ENCODE results near the gene GPR27. TPM values are rescaled to one million over a fixed set of nuclear protein-coding genes. Genes with fewer than 3 reads are reported as not detected.

Gene GPR27
- total RNA-seq, 4 donors from 2014 or later = not detected

- TF ChIP-seq, protein P1, sequence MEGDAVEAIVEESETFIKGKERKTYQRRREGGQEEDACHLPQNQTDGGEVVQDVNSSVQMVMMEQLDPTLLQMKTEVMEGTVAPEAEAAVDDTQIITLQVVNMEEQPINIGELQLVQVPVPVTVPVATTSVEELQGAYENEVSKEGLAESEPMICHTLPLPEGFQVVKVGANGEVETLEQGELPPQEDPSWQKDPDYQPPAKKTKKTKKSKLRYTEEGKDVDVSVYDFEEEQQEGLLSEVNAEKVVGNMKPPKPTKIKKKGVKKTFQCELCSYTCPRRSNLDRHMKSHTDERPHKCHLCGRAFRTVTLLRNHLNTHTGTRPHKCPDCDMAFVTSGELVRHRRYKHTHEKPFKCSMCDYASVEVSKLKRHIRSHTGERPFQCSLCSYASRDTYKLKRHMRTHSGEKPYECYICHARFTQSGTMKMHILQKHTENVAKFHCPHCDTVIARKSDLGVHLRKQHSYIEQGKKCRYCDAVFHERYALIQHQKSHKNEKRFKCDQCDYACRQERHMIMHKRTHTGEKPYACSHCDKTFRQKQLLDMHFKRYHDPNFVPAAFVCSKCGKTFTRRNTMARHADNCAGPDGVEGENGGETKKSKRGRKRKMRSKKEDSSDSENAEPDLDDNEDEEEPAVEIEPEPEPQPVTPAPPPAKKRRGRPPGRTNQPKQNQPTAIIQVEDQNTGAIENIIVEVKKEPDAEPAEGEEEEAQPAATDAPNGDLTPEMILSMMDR (IDR thresholded peaks at IDR 0.05) = no peak
- TF ChIP-seq POLR2A (IDR thresholded peaks at IDR 0.05) = no peak
- H3K36me3 ChIP-seq = no peaks in the 10 kb centered on the region
- peak overlapping the region in 3 of 4 donors; percentile 47 to 62 (median 52) for H3K4me3 ChIP-seq
- peaks cover 0 to 4% (median 0%) of the 10 kb centered on the region in 4 donors for H3K4me1 ChIP-seq
- H3K27me3 ChIP-seq = no peaks in the 10 kb centered on the region
- DNase-seq = no peak
- H3K9me3 ChIP-seq = no peaks in the 10 kb centered on the region
- H3K27ac ChIP-seq = no peak overlapping the region
These were observed 1.1 kb downstream of the GPR27 start for GRCh38 chr3:71754610-71755253.

GRCh38 chr3:71758091-71758490 is 4.4 kb downstream of the GPR27 start:
- H3K4me1 ChIP-seq = peaks cover 0 to 4% (median 0%) of the 10 kb centered on the region in 4 donors
- no peaks in the 10 kb centered on the region for H3K9me3 ChIP-seq
- DNase-seq = no peak
- H3K27me3 ChIP-seq = no peaks in the 10 kb centered on the region
- no peak overlapping the region for H3K27ac ChIP-seq
- TF ChIP-seq POLR2A (IDR thresholded peaks at IDR 0.05) = no peak
- TF ChIP-seq, protein P1 (IDR thresholded peaks at IDR 0.05) = no peak
- no peaks in the 10 kb centered on the region for H3K36me3 ChIP-seq
- H3K4me3 ChIP-seq = no peak overlapping the region

DNA sequence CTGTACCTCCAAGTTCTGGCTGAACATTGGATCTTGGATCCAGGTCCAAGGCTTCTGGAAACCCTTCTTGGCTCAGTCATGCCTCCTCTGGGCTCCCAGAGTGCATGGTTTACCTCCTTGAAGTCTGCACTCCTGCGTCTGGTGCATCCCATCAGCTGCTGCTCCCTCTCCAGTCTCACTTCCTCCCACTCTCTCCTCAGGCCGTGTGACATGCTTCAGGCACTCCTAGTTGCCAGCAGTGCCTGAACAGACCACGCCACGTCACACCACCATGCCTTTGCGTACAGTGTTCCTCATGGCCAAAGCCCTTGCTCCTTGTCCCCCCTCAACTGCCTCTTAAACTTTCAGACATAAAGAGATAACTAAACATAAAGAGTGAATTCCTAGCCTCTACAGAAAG is 5.7 kb downstream of the GPR27 start:
- H3K27me3 ChIP-seq = no peaks in the 10 kb centered on the region
- no peak for DNase-seq
- no peaks in the 10 kb centered on the region for H3K36me3 ChIP-seq
- no peak overlapping the region for H3K4me3 ChIP-seq
- no peak for TF ChIP-seq POLR2A (IDR thresholded peaks at IDR 0.05)
- TF ChIP-seq, protein P1 (IDR thresholded peaks at IDR 0.05) = no peak
- H3K4me1 ChIP-seq = no peaks in the 10 kb centered on the region
- H3K9me3 ChIP-seq = no peaks in the 10 kb centered on the region
- H3K27ac ChIP-seq = no peak overlapping the region

GRCh38 chr3:71760140-71760539 is 6.5 kb downstream of the GPR27 start:
- no peak overlapping the region for H3K27ac ChIP-seq
- H3K36me3 ChIP-seq = no peaks in the 10 kb centered on the region
- H3K9me3 ChIP-seq = no peaks in the 10 kb centered on the region
- H3K4me1 ChIP-seq = no peaks in the 10 kb centered on the region
- no peak for TF ChIP-seq POLR2A (IDR thresholded peaks at IDR 0.05)
- TF ChIP-seq, protein P1 (IDR thresholded peaks at IDR 0.05) = no peak
- no peaks in the 10 kb centered on the region for H3K27me3 ChIP-seq
- no peak for DNase-seq
- no peak overlapping the region for H3K4me3 ChIP-seq

GRCh38 chr3:71763426-71763825 is 9.8 kb downstream of the GPR27 start:
- no peak for TF ChIP-seq POLR2A (IDR thresholded peaks at IDR 0.05)
- TF ChIP-seq, protein P1 (IDR thresholded peaks at IDR 0.05) = no peak

More at GRCh38 chr3:71763426-71763825, 9.8 kb downstream of the GPR27 start:
- Histone ChIP-seq H3K9me3 (no peaks in the 10 kb centered on the region), H3K36me3 (no peaks in the 10 kb centered on the region), H3K4me3 (no peak overlapping the region), H3K27me3 (no peaks in the 10 kb centered on the region), H3K4me1 (no peaks in the 10 kb centered on the region), H3K27ac (no peak overlapping the region)
- no peak for DNase-seq
